HT-29 (cell line): ENCODE measurements around the gene ACE. TPM values are rescaled to one million over a fixed set of nuclear protein-coding genes. Genes with fewer than 3 reads are reported as not detected.

Source experiments
- DNase-seq: peaks from one replicate; pipeline ENCODE4 v3.0.0-alpha.2; 2015; ENCODE audit warnings: low spot score
- total RNA-seq: library from RNA; depleted of rRNA; stranded (reverse); fragments of >200 nt; shearing (Covaris generic); gene quantifications from 2 replicates; pipeline ENCODE4 v1.2.3, GENCODE V29; 2014

The ACE gene
- total RNA-seq, 1 experiment from 2014 or later = 3.1 TPM

DNA sequence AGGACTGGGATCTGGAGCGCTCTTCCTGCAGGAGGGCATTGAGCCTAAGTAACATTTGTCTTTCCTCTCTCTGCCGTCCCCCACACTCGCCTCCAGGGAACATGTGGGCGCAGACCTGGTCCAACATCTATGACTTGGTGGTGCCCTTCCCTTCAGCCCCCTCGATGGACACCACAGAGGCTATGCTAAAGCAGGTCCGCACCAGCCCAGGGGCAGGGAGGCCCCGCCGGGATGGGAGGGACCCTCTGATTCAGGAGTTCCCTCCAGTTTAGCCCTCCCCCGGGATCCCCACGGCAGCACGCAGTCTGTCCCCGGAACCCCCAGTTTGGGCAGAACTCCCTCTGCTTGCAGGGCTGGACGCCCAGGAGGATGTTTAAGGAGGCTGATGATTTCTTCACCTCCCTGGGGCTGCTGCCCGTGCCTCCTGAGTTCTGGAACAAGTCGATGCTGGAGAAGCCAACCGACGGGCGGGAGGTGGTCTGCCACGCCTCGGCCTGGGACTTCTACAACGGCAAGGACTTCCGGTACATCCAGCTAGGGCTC, 14.1 kb downstream of the ACE start:
- DNase-seq = no peak

DNA sequence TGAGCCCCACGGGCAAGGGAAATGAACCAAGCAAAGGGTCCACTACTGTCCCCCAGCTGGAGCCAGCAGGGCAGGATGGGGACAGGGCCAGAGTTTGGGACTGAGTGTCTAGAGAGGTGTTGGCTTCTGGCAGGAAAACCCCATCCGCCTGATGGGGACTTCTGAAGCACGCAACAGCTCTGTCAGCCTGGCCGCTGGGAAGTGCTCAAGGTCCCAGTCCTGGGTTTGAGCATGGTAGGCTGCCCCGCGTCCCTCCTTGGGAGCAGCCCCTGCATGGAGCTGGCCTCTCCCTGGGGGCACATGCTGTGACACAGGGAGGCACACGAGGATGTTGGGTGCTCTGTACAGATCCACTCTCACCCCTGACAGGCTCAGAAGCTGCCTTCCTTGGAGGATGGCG, 14.6 kb downstream of the ACE start:
- no peak for DNase-seq

DNA sequence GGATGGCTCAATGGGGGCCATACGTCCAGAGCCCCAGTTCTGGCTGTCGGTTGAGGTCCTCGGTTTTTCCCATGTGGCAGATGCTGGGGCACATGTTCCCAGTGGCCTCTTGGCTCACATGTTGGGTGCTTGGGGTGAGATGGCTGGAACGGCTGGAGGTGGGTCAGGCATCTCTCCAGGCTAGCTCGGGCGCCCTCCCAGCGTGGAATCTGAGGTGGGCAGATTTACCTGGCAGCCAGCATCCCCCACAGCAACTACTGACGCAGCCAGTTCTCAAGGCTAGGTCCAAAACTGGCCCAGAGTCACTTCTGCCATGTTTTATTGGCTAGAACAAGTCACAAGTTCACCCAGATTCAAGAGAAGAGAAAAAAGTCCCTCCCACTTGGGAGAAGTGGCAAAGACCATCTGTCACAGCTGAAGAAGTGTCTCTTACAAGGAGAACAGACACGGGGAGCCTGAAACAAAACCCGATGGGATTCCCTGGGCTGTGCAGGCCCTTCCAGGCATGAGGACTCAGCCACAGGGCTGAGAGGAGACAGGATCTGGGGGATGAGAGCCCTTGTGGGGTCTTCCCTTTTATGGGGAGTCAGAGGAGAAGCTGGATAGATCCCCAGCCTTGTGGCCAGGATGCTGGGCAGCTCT, 15.2 kb downstream of the ACE start:
- no peak for DNase-seq

DNA sequence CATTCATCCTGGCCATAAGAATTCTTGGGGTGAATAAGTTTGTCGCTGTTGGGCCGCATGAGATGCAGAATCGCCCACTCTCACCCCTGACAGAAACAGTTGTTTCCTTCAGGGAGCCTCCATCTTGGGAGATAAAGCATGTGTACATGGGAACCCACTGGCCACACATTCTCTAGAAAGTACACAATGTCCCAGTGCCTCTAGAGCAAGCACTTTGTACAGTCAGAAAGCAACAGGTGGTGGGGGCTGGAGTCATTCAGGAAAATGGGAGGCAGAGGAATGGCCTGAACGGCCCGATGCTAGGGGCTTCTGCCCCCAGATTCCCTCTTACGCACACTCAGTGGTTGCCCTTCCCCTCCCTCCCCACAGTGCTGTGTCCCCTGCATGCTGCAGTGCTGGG, 16.1 kb downstream of the ACE start:
- no peak for DNase-seq

DNA sequence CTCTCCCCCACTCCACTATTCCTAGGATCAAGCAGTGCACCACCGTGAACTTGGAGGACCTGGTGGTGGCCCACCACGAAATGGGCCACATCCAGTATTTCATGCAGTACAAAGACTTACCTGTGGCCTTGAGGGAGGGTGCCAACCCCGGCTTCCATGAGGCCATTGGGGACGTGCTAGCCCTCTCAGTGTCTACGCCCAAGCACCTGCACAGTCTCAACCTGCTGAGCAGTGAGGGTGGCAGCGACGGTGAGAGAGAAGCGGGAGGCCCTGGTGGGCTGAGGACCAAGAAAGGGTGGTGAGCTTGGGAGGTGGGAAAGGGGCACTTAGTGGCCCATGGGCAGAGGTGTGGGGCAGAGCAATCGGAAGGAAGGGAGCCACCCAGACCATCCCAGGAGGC, 16.6 kb downstream of the ACE start:
- DNase-seq = no peak

DNA sequence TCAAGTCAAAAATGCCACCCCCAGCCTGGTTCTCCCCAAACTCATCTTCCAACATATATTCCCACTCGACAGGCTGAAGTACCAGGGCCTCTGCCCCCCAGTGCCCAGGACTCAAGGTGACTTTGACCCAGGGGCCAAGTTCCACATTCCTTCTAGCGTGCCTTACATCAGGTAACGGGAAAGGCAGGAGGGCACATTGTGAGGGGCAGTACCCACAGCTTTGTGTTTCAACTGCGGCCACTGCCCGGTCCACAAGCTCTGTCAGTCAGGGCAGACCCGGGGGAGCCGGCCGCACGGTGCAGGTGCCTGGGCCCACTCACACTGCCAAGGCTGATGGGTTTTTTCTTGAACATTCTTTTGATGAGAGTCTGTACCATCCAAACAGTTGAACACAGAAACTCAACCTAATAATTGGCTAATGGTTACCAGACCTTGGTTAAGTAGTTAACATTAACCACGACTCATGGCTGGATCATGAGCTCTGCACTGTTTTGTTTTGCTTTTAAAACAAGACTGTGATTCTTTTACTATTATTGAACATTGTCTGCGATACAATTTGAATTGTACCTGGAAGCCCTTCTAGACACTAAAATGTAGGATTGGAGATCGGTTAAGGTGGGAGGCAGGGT, 17.6 kb downstream of the ACE start:
- DNase-seq = no peak

DNA sequence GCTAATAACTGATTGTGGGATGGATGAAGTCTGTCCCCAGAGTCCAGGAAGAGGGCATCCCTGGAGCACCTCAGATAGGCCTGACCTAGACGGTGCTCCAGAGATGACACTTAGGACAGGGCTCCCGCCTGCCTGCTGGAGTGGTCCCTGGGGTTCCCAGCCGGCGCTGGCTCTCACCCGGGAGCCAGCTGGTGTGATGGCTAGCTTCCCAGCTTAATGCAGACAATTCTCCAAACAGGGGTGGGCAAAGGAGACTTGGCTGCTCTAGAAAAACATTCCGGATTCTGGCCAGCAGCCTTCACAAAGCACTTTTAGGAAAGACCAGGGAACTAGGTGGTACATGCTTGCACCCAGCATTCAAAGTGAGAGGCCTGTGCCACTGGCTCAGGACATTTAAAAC, 18.6 kb downstream of the ACE start:
- DNase-seq = no peak

DNA sequence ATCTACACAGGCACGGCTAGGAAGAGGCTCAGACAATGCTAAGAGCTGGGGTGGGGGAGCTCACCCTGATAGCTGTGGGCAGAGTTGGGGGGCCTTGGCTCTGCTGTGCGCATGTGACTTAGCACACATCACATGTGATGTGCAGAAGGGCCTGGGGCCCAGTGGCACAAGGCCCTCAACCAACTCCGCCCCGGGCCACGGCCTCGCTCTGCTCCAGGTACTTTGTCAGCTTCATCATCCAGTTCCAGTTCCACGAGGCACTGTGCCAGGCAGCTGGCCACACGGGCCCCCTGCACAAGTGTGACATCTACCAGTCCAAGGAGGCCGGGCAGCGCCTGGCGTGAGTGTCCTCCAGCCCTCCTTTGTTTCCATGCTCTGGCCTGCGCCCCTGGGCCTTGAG, 19.3 kb downstream of the ACE start:
- no peak for DNase-seq

DNA sequence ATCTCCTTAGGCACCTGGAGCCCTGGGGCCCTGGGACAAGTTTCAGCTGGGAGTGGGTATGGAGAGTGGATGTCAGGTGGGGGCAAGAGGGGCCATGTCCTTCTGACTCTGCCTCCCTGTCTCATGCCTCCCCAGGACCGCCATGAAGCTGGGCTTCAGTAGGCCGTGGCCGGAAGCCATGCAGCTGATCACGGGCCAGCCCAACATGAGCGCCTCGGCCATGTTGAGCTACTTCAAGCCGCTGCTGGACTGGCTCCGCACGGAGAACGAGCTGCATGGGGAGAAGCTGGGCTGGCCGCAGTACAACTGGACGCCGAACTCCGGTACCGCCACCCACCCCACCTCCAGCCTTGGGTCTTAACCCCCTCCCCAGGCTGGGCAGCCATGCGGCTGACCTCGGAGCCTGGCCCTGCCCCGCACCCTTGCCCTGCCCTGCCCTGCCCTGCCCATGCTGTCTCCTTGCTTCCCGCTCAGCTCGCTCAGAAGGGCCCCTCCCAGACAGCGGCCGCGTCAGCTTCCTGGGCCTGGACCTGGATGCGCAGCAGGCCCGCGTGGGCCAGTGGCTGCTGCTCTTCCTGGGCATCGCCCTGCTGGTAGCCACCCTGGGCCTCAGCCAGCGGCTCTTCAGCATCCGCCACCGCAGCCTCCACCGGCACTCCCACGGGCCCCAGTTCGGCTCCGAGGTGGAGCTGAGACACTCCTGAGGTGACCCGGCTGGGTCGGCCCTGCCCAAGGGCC, 20.0 kb downstream of the ACE start:
- no peak for DNase-seq

DNA sequence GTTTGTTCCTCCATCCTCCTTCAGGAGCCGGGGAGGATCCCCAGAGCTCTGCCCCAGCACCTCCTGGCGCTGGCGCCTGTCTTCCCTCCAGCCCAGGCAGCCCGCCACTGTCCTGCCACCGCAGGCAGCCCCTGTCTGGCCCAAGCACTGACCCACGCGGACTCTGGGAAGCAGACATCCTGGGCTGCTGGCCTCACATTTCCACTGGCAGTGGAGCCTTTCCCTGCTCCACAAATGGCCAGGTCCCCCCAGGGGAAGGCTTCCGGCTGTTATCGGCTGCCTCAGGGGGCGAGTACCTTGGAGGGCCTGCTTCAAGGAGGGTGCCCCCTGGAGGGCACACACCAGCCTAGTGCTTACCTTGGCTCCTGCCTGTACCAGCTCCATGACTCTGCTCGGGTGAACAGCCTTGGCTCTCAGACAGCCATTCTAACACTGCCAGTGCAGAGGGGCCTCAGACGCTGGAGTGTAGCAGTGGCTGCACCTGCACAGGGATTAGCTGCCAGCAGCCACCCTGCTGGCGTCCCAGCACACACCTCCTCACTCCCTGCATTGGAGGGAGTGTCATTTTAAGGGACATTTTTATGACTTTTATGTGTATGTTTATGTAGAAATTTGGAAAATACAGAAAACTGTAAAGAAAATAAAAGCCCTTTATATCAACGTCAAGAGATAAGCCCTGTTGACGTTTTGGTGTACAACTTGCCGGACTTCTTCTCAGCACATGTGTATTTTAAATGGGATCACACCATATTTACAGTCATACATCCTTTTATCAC, 21.0 kb downstream of the ACE start:
- DNase-seq = peak; percentile 17

DNA sequence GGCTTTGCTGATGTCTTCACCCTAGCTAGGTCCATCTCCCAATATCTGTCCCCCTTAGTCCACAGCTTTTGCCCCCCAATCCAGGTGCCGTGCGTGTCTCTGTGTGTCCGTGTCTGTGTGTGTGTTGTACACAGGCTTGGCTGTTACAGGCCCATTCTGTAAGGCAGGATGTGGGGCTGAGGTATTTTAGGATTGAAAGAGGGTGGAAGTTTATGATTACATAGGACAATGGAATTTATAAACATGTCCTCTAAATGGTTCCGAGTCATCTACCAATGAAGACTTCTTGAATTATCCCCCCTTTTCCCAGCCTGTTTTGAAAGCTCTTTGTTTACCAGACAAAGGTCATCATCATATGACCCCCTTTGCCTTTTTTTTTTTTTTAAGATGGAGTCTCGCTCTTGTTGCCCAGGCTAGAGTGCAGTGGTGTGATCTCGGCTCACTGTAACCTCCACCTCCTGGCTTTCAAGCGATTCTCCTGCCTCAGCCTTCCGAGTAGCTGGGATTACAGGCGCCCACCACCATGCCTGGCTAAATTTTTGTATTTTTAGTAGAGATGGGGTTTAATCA, 21.9 kb downstream of the ACE start:
- DNase-seq = no peak

DNA sequence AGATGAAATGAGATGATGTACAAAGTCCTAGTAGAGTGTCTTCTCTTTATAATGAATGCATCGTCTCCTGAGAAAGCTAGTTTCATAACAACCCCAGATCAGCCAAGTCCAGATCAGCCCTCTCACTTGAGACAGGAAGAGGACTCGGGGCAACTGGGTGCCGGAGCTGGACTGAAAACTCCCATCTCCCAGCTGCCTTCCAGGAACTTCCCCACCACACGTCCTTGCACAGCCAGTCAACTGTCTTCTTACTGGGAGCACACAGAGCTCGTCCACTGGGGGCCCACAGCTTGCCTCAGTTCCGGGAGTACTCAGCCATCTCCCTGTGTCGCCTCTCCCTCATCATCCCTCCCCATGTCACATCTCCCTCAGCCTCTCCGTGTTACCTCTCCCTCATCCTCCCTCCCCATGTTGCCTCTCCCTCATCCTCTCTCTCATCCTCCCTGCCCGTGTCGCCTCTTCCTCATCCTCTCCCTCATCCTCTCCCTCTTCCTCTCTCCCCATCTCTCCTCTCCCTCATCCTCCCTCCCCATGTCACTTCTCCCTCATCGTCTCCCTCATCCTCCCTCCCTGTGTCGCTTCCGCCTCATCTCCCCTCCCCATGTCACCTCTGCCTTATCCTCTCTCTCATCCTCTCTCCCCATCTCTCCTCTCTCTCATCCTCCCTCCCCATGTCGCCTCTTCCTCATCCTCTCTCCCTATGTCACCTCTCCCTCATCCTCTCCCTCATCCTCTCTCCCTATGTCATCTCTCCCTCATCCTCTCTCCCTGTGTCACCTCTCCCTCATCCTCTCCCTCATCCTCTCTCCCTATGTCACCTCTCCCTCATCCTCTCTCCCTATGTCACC, 23.9 kb downstream of the ACE start:
- no peak for DNase-seq

DNA sequence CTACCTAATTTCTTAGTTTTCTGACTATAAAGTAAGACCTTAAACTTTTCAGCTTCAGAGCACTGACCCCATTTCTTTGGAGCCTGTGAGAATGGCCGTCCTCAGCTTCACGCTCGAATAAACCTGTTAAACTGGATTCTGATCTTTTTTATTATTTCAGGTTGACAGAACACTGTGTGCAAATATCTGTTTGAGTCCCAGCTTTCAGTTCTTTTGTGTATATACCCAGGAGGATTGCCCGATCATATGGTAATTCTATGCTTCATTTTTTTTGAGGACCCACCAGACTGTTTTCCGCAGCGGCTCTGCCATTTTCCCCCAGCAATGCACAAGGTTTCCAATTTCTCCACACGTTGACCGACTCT, 26.5 kb downstream of the ACE start:
- DNase-seq = no peak

DNA sequence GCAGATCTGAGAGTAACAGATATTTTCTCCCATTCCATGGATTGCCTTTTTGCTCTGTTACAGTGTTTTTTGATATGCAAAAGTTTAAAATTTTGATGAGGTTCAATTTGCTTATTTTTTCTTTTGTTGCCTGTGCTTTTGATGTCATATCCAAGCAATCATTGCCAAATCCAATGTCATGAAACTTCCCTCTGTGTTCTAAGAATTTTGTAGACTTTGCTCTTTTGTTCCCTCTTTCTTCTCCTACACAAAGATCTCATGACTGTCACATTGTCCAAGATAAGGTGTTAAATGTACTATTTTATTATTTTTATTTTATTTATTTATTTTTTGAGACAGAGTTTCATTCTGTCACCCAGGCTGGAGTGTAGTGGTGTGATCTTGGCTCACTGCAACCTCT, 27.4 kb downstream of the ACE start:
- no peak for DNase-seq

DNA sequence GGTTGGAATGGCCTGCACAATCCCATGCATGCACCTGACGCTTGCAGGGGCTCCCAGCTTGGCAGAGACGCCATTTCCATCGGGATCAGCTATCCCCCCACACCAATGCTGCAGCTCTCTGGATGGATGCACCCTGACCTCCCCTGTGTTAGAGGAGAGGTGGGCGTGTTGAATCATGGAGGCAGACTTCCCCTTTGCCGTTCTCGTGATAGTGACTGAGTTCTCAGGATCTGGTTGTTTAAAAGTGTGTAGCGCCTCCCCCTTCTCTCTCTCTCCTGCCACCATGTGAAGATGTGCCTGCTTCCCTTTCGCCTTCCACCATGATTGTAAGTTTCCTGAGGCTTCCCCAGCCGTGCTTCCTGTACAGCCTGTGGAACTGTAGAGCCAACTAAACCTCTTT, 28.5 kb downstream of the ACE start:
- DNase-seq = no peak

DNA sequence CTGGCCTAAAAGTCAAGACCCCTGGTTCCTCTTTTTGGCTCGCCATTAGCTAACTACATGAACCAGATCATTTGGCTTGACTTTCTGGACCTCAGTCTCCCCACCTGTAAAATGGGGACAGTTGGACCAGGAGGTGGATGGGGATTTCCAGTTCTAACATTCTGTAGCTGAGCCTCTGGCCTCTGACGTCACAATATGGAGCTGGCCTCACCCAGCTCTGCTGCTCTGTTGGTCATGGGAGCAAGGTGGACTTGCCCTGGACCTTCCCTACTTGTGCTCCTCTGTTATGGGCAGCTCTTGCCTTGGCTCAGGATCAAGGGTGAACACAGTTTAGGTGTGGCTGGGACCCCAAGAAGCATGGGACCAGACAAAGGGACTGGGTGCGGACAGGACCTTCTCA, 29.8 kb downstream of the ACE start:
- no peak for DNase-seq

DNA sequence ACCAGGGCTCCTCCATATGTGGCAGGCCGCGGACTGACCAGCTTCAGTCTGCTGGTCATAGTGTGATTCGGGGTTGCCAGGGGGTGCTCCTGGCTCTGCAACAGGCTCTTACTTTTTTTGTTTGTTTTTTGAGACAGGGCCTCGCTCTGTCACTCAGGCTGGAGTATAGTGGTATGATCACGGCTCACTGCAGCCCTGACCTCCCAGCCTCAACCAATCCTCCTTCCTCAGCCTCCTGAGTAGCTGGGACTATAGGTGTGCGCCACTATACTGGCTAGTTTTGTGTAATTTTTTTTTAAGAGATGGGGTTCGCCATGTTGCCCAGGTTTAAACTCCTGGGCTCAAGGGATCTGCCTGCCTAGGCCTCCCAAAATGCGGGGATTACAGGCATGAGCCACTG, 34.5 kb downstream of the ACE start:
- no peak for DNase-seq

DNA sequence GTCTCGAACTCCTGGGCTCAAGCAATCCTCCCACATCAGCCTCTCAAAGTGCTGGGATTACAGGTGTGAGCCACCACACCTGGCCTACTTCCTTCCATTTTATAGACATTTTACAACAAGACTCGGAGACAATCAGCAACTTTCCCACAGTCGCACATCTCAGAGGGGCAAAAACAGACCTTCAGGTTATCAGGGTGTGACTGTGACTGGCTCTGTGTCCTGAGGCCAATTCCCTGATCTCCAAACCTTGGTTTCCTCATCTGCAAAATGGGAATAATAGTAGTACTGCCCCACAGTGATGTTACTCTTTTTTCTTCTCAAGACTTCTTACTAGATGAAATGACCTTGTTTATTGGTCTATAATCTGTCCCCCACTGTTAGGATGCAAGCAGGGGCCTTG, 35.5 kb downstream of the ACE start:
- DNase-seq = no peak

DNA sequence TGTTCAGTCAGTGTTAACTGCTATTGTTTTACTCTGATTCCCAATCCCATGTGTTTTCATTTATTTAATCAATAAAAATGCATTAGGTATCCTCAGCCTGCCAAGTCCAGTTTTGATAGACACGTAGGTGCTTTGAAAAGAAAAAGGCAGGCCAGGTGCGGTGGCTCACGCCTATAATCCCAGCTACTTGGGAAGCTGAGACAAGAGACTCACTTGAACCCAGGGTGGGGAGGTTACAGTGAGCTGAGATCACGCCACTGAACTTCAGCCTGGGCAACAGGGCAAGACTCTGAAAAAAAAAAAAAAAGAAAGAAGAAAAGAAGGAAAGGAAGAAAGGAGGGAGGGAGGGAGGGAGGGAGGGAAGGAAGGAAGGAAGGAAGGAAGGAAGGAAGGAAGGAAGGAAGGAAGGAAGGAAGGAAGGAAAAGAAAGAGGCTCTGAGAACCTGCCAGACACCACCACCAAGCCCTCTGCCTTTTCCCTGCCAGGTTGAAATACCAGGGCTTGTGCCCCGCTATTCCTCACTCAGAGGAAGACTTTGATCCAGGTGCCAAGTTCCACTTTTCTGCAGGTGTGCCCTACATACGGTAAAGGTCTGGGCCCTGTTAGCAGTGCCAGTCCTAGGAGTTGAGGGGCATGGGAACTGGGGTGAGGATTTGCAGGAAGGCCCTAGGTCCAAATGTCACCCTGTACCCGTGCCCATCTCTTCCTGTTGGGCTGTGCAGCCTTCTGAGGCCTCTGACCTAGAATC, 36.2 kb downstream of the ACE start:
- DNase-seq = no peak

DNA sequence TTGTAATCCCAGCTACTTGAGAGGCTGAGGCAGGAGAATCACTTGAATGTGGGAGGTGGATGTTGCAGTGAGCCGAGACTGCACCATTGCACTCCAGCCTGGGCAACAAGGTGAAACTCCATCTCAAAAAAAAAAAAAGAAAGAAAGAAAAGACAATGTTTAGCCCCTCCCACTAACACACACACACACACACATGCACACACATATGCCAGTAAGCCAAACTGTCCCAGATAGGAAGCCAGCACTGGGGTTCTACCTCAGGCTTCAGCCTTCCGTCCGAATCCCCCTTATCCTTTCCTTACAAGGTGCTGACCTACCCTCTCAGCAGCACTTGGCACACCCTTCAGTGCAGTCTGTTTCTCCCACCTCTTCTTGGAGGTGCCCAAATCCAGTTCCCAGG, 37.6 kb downstream of the ACE start:
- DNase-seq = no peak
